Measurements from ENCODE around the gene MRPS18B. TPM values are rescaled to one million over a fixed set of nuclear protein-coding genes. Genes with fewer than 3 reads are reported as not detected.
A peak's percentile ranks its signal among the peaks of the same experiment; 100 is the strongest.

MRPS18B gene
- polyA plus RNA-seq, 3 donors = 18.8 to 52.4 (median 45.2) TPM

DNA sequence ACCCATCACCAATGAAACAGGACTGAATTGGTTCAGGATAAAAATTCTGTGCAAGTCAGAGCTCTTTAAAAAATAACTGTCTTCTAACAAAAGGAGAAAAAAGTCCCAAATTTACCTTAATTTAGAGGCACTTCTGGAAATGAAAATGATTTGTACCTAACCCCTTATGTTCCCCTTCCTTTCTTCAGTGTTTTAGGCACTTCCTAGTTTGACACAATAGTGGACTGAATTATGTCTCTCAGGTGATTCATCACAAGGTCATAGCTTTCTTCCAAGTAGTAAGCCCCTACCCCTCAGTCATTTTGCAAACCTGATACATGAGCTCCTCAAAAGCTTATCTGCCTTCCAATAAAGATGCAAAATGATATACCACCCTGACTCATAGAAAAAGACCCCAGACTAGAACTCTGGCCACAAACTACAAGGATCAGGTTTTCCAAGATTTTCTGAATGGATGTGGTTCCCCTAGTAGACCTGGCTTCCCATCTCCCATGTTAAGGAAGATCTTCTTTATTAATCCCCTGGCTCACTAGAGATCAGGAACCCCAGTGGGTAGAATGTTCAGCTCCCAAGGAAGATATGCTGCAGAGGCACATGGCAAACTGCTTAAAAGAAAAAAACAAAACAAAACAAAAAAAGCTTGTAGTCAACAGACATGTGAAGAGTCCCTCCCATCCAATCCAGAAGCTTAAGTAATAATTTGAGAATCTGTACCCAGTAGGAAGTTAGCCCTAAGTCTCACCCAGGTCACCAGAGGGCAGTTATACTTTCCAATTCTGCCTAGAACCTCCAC, 4.2 kb upstream of the MRPS18B start:
- Mint-ChIP-seq H3K4me1 (peaks cover 36% of the 10 kb centered on the region), H3K27ac (peak overlapping the region; percentile 30 to 100 (median 81)), H3K36me3 (peaks cover 45 to 55% of the 10 kb centered on the region in 2 donors), H3K27me3 (ENCODE audit: low read depth in 3 of 3) (peaks cover 0 to 5% (median 0%) of the 10 kb centered on the region in 3 donors), H3K4me3 (peak overlapping the region; percentile 51 to 99), H3K9me3 (peaks cover 0 to 9% (median 5%) of the 10 kb centered on the region in 7 donors)
- Histone ChIP-seq H4K20me1 (ENCODE audit: insufficient read depth, low read length) (peaks cover 78% of the 10 kb centered on the region), H3K4me2 (replicated peaks; ENCODE audit: extremely low read depth, low read length, poor library complexity, severe bottlenecking) (peak overlapping the region; percentile 84), H2AFZ (ENCODE audit: insufficient read depth, low read depth, low read length, poor library complexity, severe bottlenecking) (no peak overlapping the region), H3K4me3 (replicated peaks in 1 of 3; ENCODE audit: low read depth in 2 of 3, low read length in 3 of 3) (peak overlapping the region in 1 of 3 experiments; percentile 100), H3K27me3 (ENCODE audit: control insufficient read depth in 2 of 2, insufficient read depth in 2 of 2, low read length in 2 of 2) (no peaks in the 10 kb centered on the region), H3K27ac (ENCODE audit: low read depth in 1 of 2, low read length in 2 of 2) (peak overlapping the region in 1 of 2 donors; percentile 99), H3K9ac (ENCODE audit: insufficient read depth, low read length, poor library complexity, severe bottlenecking) (no peak overlapping the region), H3K9me3 (replicated peaks in 1 of 2; ENCODE audit: control insufficient read depth in 1 of 2, insufficient read depth in 1 of 2, low read length in 2 of 2) (no peaks in the 10 kb centered on the region), H3K36me3 (replicated peaks in 1 of 2; ENCODE audit: control insufficient read depth in 1 of 2, insufficient read depth in 2 of 2, low read length in 2 of 2) (peaks cover 20 to 42% of the 10 kb centered on the region in 2 donors), H3K4me1 (ENCODE audit: control insufficient read depth in 1 of 2, insufficient read depth in 2 of 2, low read length in 2 of 2) (peaks cover 24 to 33% of the 10 kb centered on the region in 2 donors), H3K79me2 (ENCODE audit: insufficient read depth, low read length) (peaks cover 84% of the 10 kb centered on the region)
- intact Hi-C loops (cut with micrococcal nuclease) = loop anchor here (5.0 kb wide), 2 partner anchors 36 to 121 kb away; no protein-coding TSS in a partner anchor
- TF ChIP-seq, protein P1, sequence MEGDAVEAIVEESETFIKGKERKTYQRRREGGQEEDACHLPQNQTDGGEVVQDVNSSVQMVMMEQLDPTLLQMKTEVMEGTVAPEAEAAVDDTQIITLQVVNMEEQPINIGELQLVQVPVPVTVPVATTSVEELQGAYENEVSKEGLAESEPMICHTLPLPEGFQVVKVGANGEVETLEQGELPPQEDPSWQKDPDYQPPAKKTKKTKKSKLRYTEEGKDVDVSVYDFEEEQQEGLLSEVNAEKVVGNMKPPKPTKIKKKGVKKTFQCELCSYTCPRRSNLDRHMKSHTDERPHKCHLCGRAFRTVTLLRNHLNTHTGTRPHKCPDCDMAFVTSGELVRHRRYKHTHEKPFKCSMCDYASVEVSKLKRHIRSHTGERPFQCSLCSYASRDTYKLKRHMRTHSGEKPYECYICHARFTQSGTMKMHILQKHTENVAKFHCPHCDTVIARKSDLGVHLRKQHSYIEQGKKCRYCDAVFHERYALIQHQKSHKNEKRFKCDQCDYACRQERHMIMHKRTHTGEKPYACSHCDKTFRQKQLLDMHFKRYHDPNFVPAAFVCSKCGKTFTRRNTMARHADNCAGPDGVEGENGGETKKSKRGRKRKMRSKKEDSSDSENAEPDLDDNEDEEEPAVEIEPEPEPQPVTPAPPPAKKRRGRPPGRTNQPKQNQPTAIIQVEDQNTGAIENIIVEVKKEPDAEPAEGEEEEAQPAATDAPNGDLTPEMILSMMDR (IDR thresholded peaks at IDR 0.05) = no peak
- peak in 2 of 3 donors; percentile 32 to 66 for DNase-seq

GRCh38 chr6:30614044-30614842, 3.4 kb upstream of the MRPS18B start:
- H3K4me3 ChIP-seq (replicated peaks in 1 of 3; ENCODE audit: low read depth in 2 of 3, low read length in 3 of 3) = peak overlapping the region; percentile 83 to 100 (median 90)
- Mint-ChIP-seq H3K27me3 (ENCODE audit: low read depth in 3 of 3) (peaks cover 0 to 5% (median 1%) of the 10 kb centered on the region in 3 donors), H3K4me3 (peak overlapping the region; percentile 99), H3K9me3 (peaks cover 0 to 9% (median 5%) of the 10 kb centered on the region in 7 donors), H3K4me1 (peaks cover 40% of the 10 kb centered on the region), H3K27ac (peak overlapping the region; percentile 99 to 100 (median 99)), H3K36me3 (peaks cover 39 to 48% of the 10 kb centered on the region in 2 donors)
- H3K4me2 ChIP-seq (replicated peaks; ENCODE audit: extremely low read depth, low read length, poor library complexity, severe bottlenecking) = peak overlapping the region; percentile 84
- TF ChIP-seq, protein P1 (IDR thresholded peaks at IDR 0.05) = no peak
- intact Hi-C loops (cut with micrococcal nuclease) = loop anchor here (5.0 kb wide), 2 partner anchors 37 to 122 kb away; no protein-coding TSS in a partner anchor
- peak overlapping the region; percentile 91 to 99 for H3K27ac ChIP-seq (ENCODE audit: low read depth in 1 of 2, low read length in 2 of 2)
- H3K79me2 ChIP-seq (ENCODE audit: insufficient read depth, low read length) = peaks cover 84% of the 10 kb centered on the region
- H3K27me3 ChIP-seq (ENCODE audit: control insufficient read depth in 2 of 2, insufficient read depth in 2 of 2, low read length in 2 of 2) = no peaks in the 10 kb centered on the region
- H4K20me1 ChIP-seq (ENCODE audit: insufficient read depth, low read length) = peaks cover 70% of the 10 kb centered on the region
- H3K36me3 ChIP-seq (replicated peaks in 1 of 2; ENCODE audit: control insufficient read depth in 1 of 2, insufficient read depth in 2 of 2, low read length in 2 of 2) = peaks cover 13 to 35% of the 10 kb centered on the region in 2 donors
- WGBS (ENCODE audit: insufficient coverage) = 20% methylated on average over 2 of the region's 8 CpGs
- no peak overlapping the region for H2AFZ ChIP-seq (ENCODE audit: insufficient read depth, low read depth, low read length, poor library complexity, severe bottlenecking)
- no peaks in the 10 kb centered on the region for H3K9me3 ChIP-seq (replicated peaks in 1 of 2; ENCODE audit: control insufficient read depth in 1 of 2, insufficient read depth in 1 of 2, low read length in 2 of 2)
- peaks cover 27 to 39% of the 10 kb centered on the region in 2 donors for H3K4me1 ChIP-seq (ENCODE audit: control insufficient read depth in 1 of 2, insufficient read depth in 2 of 2, low read length in 2 of 2)
- peak overlapping the region; percentile 98 for H3K9ac ChIP-seq (ENCODE audit: insufficient read depth, low read length, poor library complexity, severe bottlenecking)
- DNase-seq = no peak
